Measurements from ENCODE around the gene INAFM2. TPM values are rescaled to one million over a fixed set of nuclear protein-coding genes. Genes with fewer than 3 reads are reported as not detected.

The INAFM2 gene
- total and polyA plus RNA-seq, 2 experiments from 2014 or later: 186 to 217 TPM

GRCh38 chr15:40357723-40358470, 34.4 kb downstream of the INAFM2 start, which contains the start of gene DISP2:
Gene DISP2 (plus strand): TSS chr15:40358219. CDS start chr15:40358322, 103 bp downstream.
- no peak within 1 kb of the TSS for H3K27ac ChIP-seq
- H3K27me3 ChIP-seq: peaks cover 11% of the 10 kb centered on the region
- no peaks in the 10 kb centered on the region for H3K36me3 ChIP-seq
- H3K9me3 ChIP-seq (ENCODE audit: low read depth): no peaks in the 10 kb centered on the region
- TF ChIP-seq CTCF (IDR thresholded peaks at IDR 0.05; ENCODE audit: low read depth, low read length): no peak
- peak within 1 kb of the TSS; percentile 36 for H3K4me3 ChIP-seq
- peak; percentile 86 to 95 for DNase-seq (ENCODE audit: low read depth in 1 of 2, low spot score in 1 of 2)
- H3K4me1 ChIP-seq (ENCODE audit: low read depth): peaks cover 4% of the 10 kb centered on the region

- peaks cover 11% of the 10 kb centered on the region for H3K27me3 ChIP-seq
- DNase-seq (ENCODE audit: low read depth in 1 of 2, low spot score in 1 of 2): peak in 1 of 2 donors; percentile 35
- TF ChIP-seq CTCF (IDR thresholded peaks at IDR 0.05; ENCODE audit: low read depth, low read length): no peak
- no peaks in the 10 kb centered on the region for H3K9me3 ChIP-seq (ENCODE audit: low read depth)
- no peaks in the 10 kb centered on the region for H3K36me3 ChIP-seq
- H3K4me1 ChIP-seq (ENCODE audit: low read depth): peaks cover 4% of the 10 kb centered on the region
- peak overlapping the region; percentile 31 for H3K4me3 ChIP-seq
- no peak overlapping the region for H3K27ac ChIP-seq
Observed at GRCh38 chr15:40358471-40359353, 35.2 kb downstream of the INAFM2 start.

- Histone ChIP-seq H3K27ac (no peak overlapping the region), H3K4me3 (no peak overlapping the region), H3K9me3 (ENCODE audit: low read depth) (no peaks in the 10 kb centered on the region), H3K36me3 (no peaks in the 10 kb centered on the region), H3K27me3 (peaks cover 11% of the 10 kb centered on the region), H3K4me1 (ENCODE audit: low read depth) (peaks cover 4% of the 10 kb centered on the region)
- TF ChIP-seq CTCF (IDR thresholded peaks at IDR 0.05; ENCODE audit: low read depth, low read length): no peak
- no peak for DNase-seq (ENCODE audit: low read depth in 1 of 2, low spot score in 1 of 2)
Observed at GRCh38 chr15:40360015-40360414, 36.5 kb downstream of the INAFM2 start.

DNA sequence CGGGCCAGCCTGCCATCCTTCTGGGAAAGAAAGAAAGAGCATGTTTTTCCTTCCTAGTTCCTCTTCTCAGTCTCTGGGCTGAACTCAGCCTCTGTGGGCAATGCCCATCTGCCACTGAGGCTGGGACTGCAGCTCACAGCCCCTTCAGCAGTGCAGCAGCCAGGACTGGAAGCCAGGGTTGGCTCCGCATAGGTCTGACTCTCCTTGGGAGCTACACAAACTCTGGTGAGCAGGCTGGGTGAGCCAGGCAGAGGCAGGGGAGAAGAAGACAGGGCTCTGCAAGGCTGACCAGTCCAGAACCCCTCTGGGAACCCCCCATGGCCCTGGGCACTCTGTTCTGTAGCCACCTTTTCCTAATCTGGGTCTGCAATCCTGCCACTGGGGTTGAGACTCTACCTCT, 38.1 kb downstream of the INAFM2 start:
- Histone ChIP-seq H3K27me3 (peaks cover 11% of the 10 kb centered on the region), H3K9me3 (ENCODE audit: low read depth) (no peaks in the 10 kb centered on the region)
- TF ChIP-seq CTCF (IDR thresholded peaks at IDR 0.05; ENCODE audit: low read depth, low read length): no peak

DNA sequence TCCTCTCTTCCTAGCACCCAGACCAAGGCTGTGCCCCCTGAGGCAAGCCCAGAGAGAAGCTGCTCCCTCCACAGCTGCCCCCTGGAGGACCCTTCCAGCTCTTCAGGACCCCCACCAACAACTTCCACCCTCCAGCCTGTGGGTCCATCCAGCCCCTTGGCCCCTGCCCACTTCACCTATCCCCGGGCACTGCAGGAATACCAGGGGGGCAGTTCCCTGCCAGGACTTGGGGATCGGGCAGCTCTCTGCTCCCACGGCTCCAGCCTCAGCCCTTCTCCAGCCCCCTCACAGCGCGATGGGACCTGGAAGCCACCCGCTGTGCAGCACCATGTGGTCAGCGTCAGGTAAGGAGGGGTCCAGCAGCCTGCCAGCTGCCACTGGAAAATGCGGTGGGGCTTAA, 40.1 kb downstream of the INAFM2 start:
- Histone ChIP-seq H3K27ac (no peak overlapping the region), H3K9me3 (ENCODE audit: low read depth) (no peaks in the 10 kb centered on the region), H3K27me3 (peaks cover 16% of the 10 kb centered on the region), H3K36me3 (no peaks in the 10 kb centered on the region), H3K4me3 (no peak overlapping the region), H3K4me1 (ENCODE audit: low read depth) (peaks cover 1% of the 10 kb centered on the region)
- TF ChIP-seq CTCF (IDR thresholded peaks at IDR 0.05; ENCODE audit: low read depth, low read length): no peak
- DNase-seq (ENCODE audit: low read depth in 1 of 2, low spot score in 1 of 2): no peak

More for the DNA sequence above, 38.1 kb downstream of the INAFM2 start:
- Histone ChIP-seq H3K27ac (no peak overlapping the region), H3K4me3 (no peak overlapping the region), H3K4me1 (ENCODE audit: low read depth) (peaks cover 4% of the 10 kb centered on the region), H3K36me3 (no peaks in the 10 kb centered on the region)
- DNase-seq (ENCODE audit: low read depth in 1 of 2, low spot score in 1 of 2): no peak

All from cardiac muscle cell (in vitro differentiated cells and primary cell).